ENCODE data around the gene EPC1.
A peak's percentile ranks its signal among the peaks of the same experiment; 100 is the strongest.
"Not testable (repeated sequence)": the region's sequence is repeated elsewhere in the genome, so short reads cannot be mapped to it uniquely, and the experiment has no call there.

Gene EPC1

DNA sequence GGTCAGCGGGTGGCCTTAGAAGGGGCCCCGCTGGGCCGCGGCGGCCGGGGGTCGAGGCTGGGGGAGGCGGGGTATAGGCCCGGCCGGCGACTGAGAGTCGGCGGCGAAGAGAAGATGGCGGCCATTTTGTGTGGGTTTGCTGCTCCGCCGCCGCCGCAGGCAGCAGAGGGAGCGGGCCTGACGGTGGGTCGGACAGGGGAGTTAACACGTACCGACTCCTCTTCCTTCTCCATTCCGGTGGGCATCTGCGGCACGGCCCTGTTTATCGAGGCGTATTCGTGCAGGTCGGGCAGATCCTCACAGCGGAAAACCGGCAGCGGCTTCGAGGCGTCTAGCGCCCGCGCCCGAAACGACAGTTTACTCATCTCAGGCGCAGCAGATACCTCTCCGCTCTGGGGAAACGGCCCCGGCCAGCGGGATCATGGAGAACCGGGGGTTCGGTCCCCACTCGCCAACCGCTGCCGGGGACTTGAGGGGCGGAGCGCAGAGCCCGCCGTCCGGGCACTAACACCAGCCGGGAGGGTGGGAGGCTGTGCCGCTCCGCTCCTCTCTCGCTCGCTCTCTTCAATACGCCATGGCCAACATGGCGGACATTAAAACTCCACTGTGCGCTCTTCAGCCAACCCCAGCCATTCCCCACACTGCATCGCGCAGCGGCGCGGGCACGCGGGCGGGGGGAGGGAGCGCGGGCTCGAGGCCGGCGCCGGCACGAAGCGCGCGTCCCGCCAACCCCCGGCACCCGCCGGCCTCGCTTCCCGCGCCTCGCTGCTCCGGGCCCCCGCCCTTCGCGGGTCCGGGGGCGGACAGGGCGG is at the start of gene EPC1:
Gene EPC1 (minus strand): TSS at position 608 of the 812 bp plus-strand sequence. CDS start 243 bp downstream, at position 365.
- DNase-seq (ENCODE audit: low spot score), result peak; percentile 90

DNA sequence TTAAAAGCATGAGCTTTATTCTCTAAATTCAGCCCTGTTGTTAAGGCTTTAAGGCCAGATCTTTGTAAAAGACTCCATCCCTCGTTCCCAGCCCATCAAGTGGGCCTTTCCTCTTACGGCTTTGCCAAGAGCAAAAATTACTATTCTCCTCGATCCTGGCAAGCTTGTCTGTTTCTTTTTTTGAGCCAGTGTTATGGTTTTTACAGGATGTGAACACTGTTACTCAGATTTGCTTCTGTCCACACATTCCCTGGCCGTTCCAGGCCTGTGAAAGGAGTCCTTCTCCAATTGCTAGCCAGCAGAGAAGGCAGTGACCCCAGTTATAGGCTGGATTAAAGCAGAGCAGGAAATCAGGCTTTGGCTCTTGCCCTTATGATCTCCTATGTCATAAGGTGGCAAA is 47.0 kb upstream of the EPC1 start:
- no peak for DNase-seq (ENCODE audit: low spot score)

- not testable (repeated sequence) for DNase-seq (ENCODE audit: low spot score)
Measured at GRCh38 chr10:32392284-32392683, 45.3 kb upstream of the EPC1 start.

DNA sequence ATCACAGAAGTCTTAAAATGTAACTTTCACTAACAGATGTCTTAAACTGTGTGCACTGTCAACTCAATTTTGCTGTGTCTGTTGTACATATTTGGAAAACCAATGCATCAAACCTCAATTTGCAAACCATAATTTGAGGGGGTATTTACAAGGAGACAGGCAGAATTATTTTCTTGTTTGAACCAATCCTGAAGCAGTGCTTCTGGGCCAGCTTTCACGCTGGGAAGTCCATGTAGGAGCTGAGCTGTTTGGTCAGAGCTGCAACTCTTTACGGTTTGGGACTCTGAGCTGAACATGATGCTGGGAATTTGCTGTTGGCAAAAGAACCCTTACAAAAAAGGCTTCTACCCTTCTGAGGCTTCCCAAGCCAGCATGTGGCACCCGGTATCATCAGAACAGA is 43.2 kb upstream of the EPC1 start:
- no peak for DNase-seq (ENCODE audit: low spot score)

GRCh38 chr10:32388258-32389027 is 41.5 kb upstream of the EPC1 start:
- no peak for DNase-seq (ENCODE audit: low spot score)

GRCh38 chr10:32386623-32387260 is 39.8 kb upstream of the EPC1 start:
- no peak for DNase-seq (ENCODE audit: low spot score)

- DNase-seq (ENCODE audit: low spot score), result no peak
Measured at GRCh38 chr10:32384171-32384570, 37.2 kb upstream of the EPC1 start.

- DNase-seq (ENCODE audit: low spot score), result no peak
Measured at GRCh38 chr10:32381165-32381564, 34.2 kb upstream of the EPC1 start.

DNA sequence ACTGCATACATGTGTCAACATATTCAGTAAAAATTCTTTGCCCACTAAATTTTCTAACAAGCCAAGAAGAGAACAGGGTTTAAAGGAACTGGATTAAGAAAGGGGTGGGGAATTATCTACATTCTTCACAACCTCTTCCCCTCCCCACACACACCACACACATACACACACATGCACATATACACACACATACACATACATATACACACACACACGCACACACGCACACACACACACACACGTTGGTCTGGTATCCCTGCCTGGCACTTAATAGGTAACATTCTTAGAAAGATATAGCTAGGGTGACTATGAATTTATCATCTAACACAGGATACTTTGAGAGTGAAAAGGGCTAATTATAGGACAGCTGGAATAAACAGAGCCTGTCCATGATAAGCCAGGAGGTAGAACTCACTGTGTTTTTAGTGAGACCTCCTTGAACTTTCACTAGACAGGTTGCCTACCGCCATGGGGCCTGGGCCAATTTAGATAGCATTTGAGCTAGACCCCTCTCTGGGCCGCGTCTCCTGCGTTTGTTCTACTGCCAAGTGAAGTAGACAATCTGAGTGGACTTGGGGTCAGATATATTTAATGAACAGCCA is 33.1 kb upstream of the EPC1 start:
- no peak for DNase-seq (ENCODE audit: low spot score)

DNA sequence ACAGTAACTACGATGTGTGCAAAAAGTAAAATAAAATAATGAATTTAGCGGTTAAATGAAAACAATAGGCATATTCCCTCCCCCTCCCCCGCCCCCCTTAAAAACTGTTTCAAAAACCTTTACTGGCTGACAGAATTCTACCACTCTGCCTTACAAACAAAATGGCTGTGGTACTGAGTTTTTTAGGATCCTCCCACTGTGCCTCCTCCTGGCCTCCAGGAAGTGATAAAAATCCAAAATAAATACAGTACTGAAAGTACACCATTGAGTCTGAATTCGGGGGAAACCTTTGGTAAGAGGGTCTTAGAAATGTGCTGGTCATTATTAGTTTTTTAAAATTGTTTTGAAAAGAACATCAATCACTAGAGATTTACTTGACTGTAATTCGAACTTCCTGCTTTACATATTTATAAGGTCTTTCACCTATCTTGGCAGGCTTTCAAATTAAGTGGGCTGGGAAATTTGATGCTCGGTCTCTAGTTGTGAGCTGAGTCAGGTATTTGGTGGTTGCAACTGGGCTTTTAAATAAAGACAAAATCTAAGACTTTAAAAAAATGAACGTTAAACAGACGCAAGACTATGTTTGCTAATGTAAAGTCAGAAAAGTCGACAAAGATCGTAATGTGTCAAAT is 32.5 kb upstream of the EPC1 start:
- DNase-seq (ENCODE audit: low spot score), result peak; percentile 66

DNA sequence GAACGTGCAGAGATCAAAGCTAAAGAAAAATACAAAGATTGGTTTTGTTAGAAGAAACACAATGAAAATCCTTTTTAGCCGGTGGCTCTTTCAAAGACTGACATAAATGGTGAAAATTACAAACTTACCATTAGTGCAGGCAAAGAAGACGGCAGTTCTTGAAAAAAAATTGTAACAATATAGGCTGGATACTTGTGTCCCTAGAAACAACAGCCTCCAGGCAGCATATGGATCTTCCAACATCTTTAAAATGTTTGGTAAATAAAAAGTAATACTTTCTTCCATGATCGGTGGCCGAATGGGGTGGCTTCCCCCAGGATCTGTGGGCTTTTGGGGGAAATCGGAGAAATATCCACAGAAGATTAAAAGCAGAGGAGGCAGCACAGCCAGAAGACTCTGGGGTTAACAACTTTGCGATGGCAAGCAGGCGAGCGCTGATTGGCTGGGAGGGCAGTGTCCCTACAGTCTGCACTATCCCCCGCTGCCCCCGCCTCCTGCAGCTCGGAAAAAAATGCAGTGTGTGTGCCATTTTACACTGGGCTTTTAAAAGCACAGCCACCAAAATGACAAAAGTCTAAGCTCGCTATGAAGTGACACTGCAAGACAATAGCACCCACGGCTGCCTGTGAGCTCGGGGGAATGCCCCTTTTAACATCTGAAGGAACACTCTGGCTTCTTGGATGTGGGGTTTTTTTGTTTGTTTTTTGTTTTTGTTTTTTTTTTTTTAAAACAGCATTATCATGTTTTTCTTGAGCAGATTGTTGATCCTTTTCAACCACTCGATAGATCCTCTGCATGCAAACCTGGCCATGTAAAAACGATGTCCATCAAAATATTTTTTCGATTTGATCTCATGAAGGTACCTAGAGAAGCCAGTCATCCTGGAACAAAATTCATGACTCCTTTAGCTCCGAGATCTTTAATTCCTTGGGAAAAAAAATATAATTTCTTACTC is 31.7 kb upstream of the EPC1 start:
- DNase-seq (ENCODE audit: low spot score), result peak; percentile 94

- DNase-seq (ENCODE audit: low spot score), result peak; percentile 54
Measured at GRCh38 chr10:32377458-32378259, 30.7 kb upstream of the EPC1 start.

DNA sequence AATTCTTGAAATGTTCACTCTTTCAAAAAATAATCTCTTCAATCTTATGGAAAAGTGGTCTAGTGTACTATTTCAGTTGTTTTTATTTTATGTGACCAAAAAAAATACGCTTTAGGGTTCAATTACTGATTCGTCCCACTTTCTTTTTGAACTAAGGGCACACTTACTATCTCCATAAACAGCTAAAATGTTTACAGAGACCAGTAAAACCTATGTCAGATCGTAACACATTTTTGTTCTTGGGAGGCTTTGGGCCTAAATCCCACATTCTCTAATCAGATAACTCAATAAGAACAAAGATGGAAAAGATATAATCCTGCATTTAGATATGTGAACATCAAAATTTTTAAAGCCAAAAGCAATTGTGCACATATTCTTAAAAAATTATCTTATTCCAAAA is 29.8 kb upstream of the EPC1 start:
- DNase-seq (ENCODE audit: low spot score), result no peak

DNA sequence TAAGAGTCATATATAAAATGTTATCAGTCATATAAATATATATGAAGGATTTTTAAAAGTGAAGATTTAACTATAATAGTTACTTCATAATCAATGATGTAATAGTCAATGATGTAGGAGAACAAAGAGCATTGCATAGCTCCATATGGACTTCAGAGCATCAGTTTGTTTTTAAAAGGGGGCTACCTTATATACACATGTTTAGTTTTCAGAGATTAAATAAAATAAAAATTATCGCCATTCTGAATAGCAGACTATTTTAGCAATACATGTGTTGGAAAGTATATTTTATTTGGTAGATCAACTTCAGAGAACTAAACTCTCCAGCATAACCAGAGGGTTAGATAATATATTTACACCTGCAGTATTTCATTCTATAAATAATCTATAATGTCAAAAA is 29.1 kb upstream of the EPC1 start:
- DNase-seq (ENCODE audit: low spot score), result no peak

DNA sequence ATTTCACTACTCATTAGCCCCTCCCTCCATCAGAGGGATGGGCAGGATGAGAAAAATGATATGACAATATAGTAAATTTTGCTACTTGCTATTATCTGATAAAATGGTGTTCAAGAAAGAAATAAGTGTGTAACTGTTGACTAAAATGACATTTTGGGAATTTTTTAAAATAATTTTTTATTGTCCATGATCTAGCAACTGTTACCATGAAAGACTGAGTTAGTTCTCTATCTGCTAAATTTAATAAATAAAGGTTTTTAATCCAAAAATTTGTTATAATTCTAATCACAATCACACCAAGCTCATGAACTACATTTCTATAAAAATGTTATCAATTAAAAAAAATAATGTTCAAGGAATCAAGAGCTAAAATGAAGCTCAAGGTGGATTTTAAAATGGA is 28.7 kb upstream of the EPC1 start:
- DNase-seq (ENCODE audit: low spot score), result no peak

- no peak for DNase-seq (ENCODE audit: low spot score)
Measured at GRCh38 chr10:32374605-32375004, 27.6 kb upstream of the EPC1 start.

GRCh38 chr10:32373496-32373895 is 26.5 kb upstream of the EPC1 start:
- no peak for DNase-seq (ENCODE audit: low spot score)

DNA sequence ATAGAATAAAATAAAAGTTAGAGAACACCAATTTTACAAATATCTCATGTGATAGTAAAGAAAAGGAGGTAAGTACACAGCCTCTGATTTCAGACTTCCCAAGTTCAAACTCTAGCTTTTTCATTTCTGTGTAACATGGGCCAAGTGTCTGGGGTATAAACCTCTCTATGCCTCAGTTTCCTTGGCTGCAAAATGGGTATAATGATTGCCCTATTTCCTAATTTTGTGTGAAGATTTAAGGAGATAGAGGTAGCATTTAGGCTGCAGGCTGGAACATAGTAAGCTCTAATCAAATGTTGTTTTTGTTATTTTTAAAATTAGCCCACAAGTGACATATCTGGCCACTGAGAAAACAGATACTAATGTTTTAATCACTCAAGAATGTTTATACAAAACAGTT is 26.1 kb upstream of the EPC1 start:
- DNase-seq (ENCODE audit: low spot score), result no peak

- DNase-seq (ENCODE audit: low spot score), result no peak
Measured at GRCh38 chr10:32372000-32372875, 25.3 kb upstream of the EPC1 start.
